Transverse colon (tissue), 4 donors: ENCODE results near the gene CHMP6.

Experiments
- EP300 ChIP-seq: sonication (generic); formaldehyde crosslinking; IDR thresholded peaks from one replicate; pipeline ENCODE4 v1.6.1; 2017; ENCODE audit warnings: antibody characterized with exemption, low read depth
- POLR2A ChIP-seq: fragments of 450-650 bp; IDR thresholded peaks from one replicate; pipeline ENCODE4 v1.6.1; 2016; ENCODE audit warnings: antibody characterized with exemption, mild to moderate bottlenecking, moderate library complexity
- POLR2AphosphoS5 ChIP-seq, 3 donors: sonication (generic); formaldehyde crosslinking; IDR thresholded peaks; one replicate each; pipeline ENCODE4 v1.6.1; 2016; ENCODE audit warnings: antibody characterized with exemption in 3 of 3
- TF ChIP-seq, protein P1 (sequence below), 5 experiments: fragments of 200-600 bp in 3 of 5; fragments of 450-650 bp in 2 of 5; sonication (generic) in 3 of 5; IDR thresholded peaks; 1 replicate in 2 of 5; 2 replicates in 3 of 5; pipeline ENCODE4 v1.5.1; 2016 to 2017; ENCODE audit warnings: antibody characterized with exemption in 5 of 5, inconsistent platforms in 3 of 5, mild to moderate bottlenecking in 2 of 5, moderate library complexity in 1 of 5

- TF ChIP-seq, protein P1, sequence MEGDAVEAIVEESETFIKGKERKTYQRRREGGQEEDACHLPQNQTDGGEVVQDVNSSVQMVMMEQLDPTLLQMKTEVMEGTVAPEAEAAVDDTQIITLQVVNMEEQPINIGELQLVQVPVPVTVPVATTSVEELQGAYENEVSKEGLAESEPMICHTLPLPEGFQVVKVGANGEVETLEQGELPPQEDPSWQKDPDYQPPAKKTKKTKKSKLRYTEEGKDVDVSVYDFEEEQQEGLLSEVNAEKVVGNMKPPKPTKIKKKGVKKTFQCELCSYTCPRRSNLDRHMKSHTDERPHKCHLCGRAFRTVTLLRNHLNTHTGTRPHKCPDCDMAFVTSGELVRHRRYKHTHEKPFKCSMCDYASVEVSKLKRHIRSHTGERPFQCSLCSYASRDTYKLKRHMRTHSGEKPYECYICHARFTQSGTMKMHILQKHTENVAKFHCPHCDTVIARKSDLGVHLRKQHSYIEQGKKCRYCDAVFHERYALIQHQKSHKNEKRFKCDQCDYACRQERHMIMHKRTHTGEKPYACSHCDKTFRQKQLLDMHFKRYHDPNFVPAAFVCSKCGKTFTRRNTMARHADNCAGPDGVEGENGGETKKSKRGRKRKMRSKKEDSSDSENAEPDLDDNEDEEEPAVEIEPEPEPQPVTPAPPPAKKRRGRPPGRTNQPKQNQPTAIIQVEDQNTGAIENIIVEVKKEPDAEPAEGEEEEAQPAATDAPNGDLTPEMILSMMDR (IDR thresholded peaks at IDR 0.05): no peak
- no peak for TF ChIP-seq POLR2A
- TF ChIP-seq POLR2AphosphoS5 (IDR thresholded peaks at IDR 0.05): no peak
- TF ChIP-seq EP300: no peak
These were observed 16.5 kb downstream of the CHMP6 start for GRCh38 chr17:81008140-81008539.
